GM12891 (cell line): ENCODE results near the gene BRSK2.

Experiments used
- DNase-seq: peaks from one replicate; pipeline ENCODE4 v3.0.0; 2011; ENCODE audit warnings: low spot score; ENCODE audit not compliant: insufficient read length
- FAIRE-seq: peaks from 2 replicates; lab custom pipeline; 2011; peaks lifted over from hg19 to GRCh38; lab: Jason Lieb, UNC
- PAX5 ChIP-seq: IDR thresholded peaks from 2 replicates; pipeline ENCODE4 v1.6.1; 2011; ENCODE audit warnings: low read length, moderate library complexity, mild to moderate bottlenecking; ENCODE audit not compliant: insufficient read depth, severe bottlenecking
- POLR2A ChIP-seq: IDR thresholded peaks from 2 replicates; pipeline ENCODE4 v1.6.1; 2011; ENCODE audit warnings: low read depth, low read length, control low read depth
- POLR2AphosphoS5 ChIP-seq: IDR thresholded peaks from 2 replicates; pipeline ENCODE4 v1.6.1; 2011; ENCODE audit warnings: low read depth, low read length, control low read depth
- POU2F2 ChIP-seq: IDR thresholded peaks from 2 replicates; pipeline ENCODE4 v1.6.1; 2011; ENCODE audit warnings: low read depth, mild to moderate bottlenecking, control low read depth, low read length, moderate library complexity
- SPI1 ChIP-seq: IDR thresholded peaks from 2 replicates; pipeline ENCODE4 v1.6.1; 2011; ENCODE audit warnings: low read depth, low read length, control low read depth
- TAF1 ChIP-seq: IDR thresholded peaks from 2 replicates; pipeline ENCODE4 v1.6.1; 2011; ENCODE audit warnings: low read depth, low read length, control low read depth

Gene BRSK2

DNA sequence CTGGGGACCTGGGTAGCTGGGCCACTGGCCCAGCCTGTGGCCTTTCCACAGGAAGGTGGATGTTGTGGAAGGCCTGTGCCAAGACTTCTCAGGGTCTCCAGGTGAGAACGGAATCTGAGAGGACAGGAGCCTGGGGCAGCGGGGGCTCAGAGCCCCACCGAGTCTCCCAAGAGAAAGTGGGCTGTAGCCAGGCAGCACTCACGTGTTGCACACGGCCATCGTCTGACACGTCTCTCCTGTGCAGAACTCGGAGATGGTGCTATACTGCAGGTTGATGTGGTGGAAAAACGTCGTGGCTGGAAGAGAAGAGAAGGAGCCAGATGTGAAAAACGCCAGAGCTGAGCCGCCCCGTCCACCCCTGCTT lies 90.4 kb downstream of the BRSK2 start:
- no peak for FAIRE-seq
- DNase-seq: no peak
- TF ChIP-seq PAX5 (no peak), POLR2AphosphoS5 (no peak), SPI1 (no peak), POU2F2 (no peak), TAF1 (no peak), POLR2A (no peak)

DNA sequence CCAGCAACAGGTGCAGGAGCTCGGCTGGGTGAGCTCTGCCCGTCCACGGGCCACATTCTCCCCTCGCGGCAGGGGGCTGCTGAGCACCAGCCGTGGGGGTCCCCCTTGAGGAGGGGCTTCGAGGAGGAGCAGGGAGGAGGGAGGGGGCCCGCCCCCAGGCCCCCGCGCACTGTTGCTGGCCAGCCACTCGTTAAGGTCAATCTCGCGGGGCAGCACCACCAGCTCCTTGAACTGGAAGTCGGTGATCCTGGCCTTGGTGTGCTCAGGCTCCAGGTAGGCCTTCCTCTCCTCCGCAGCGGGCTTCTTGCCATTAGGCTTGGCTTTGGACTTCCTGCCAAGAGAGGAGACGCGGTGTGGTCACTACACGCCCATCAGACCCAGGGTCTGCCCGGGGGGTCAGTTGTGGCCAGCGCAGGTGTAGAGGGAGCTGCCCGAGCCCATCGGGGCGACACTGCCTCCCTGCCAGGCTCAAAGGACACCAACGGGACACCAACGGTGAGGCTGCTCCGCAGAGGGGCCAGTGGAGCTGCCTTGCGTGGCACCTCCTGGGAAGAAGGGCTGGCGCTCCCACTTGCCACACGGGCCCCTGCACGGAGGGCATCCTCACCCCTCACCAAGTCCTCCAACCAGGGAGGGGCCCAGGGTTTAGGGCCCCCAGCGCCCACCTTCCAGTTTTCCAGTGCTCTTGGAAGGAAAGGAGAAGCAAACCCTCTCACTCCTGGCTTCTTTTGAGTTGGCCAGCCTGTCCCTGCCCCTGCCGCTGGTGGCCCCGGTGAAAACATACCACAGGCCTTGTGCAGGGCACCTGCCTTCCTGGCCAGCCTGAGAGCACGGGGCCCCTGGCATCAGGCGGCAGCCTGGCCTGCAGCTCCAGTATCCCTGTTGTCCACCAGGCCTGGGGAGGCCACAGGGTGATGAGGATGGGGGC lies 91.1 kb downstream of the BRSK2 start:
- FAIRE-seq (no peak), DNase-seq (no peak)
- no peak for TF ChIP-seq POU2F2
- no peak for TF ChIP-seq TAF1
- TF ChIP-seq SPI1: no peak
- no peak for TF ChIP-seq POLR2A
- no peak for TF ChIP-seq PAX5
- TF ChIP-seq POLR2AphosphoS5: no peak

DNA sequence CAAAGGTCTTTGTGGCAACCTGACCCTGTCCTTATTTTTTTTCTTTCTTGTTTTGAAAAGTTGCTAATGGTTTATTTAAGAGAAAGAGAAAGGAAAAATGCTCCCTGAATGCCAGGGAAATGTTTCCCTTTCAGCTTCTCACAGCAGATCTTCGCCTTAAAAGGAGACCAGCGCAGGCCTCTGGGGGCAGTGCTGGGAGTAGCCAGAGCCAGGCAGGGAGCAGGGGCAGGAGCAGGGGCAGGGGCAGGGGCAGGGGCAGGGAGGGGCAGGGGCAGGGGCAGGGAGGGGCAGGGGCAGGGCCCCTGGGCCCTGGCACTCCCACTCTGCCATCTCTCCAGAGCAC lies 91.7 kb downstream of the BRSK2 start:
- no peak for DNase-seq
- FAIRE-seq: no peak
- TF ChIP-seq POLR2AphosphoS5: no peak
- no peak for TF ChIP-seq PAX5
- TF ChIP-seq POU2F2: no peak
- TF ChIP-seq SPI1: no peak
- TF ChIP-seq POLR2A: no peak
- TF ChIP-seq TAF1: no peak

DNA sequence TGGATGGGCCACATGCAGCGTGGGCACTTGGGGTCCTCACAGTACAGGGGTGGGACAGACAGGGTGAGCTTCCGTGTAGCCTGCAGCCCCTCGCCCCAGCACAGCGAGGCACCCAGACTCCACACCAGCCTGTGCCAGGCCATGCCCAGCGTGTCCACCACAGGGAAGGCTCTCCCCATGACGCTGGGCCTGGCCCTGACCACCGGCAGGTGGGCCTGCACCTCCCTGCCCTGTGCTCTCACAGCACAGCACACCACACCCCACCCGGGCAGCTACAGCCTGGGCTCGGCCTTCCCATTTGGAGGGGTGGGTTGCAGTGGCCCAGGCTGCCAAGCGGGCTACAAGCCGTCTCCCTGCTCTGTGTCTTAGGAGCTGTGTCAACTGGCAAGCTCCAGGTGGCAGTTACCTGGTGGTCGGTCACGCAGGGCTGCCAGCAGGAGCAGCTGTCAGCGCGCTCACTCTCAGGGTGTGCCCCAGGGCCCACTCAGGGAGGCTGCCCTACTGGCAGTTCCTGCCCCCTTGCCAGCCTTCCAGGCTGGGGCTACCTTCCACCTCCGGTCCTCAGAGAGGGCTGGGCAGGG lies 92.2 kb downstream of the BRSK2 start:
- DNase-seq (no peak), FAIRE-seq (no peak)
- TF ChIP-seq POU2F2 (no peak), TAF1 (no peak)

DNA sequence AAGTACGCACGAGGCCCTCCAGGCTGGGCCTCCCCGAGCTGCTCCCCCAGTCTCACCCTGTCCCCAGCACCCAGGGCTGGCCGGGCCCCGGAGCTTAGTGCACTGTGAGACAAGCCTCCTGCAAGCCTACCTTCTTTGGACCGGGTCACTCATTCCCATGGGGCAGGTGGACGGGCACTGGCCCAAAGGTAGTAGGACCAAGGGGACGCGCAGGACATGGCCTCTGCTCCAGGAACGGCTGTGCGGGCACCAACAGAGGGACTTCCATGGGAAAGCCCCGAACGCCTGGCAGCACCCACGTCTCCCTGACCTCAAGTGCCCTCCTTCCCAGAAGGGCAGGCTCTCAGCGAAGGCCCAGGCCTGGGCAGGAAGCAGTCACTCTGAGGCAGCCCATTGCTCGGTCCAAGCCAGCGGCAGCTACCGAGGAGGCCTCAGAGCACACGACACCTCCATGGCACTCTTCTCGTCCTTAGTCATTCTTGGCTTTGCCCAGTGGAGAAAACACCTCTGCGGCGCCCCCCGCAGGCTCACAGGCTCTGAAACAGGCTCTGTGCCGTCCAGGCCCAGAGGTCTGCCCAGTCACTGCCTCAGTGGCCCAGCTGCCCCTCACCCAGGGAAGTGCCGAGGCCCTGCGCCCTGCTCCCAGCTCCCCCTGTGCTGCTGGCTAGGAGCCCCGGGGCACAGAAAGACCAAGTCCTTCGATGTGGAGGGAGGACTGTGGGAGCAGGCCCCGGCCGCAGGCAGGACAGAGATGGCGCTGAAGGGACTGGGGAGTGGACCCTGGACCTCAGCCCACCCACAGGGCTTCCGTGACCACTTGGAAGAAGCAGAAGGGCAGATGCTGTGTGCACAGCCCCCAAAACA lies 93.1 kb downstream of the BRSK2 start:
- TF ChIP-seq PAX5 (no peak), POLR2AphosphoS5 (no peak), POLR2A (no peak), TAF1 (no peak), POU2F2 (no peak), SPI1 (no peak)
- DNase-seq (no peak), FAIRE-seq (no peak)

DNA sequence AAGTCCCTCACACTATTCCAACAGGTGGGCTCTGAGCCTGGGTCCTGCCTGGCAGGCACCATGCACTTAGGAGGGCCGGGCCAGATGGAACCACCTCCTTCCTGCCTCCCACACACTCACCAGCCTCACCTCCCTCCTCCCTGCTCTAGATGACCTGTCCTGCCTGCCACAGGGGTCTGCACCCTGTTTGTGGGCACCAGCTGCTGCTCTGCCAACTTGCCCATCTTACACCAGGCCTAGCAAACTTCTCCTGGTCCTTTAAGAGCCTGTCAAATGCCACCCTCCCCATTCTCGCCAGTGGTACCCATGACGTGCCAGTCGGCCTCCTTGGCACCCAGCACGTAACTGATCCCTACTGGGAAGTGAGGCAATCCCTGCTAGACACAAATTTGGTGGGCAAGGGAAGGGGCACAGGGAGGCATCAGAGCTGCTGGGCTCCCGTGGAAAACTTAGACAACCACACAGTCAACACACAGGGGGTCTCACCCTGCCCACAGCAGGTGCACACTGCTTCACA lies 93.8 kb downstream of the BRSK2 start:
- TF ChIP-seq POLR2AphosphoS5: no peak
- TF ChIP-seq TAF1: no peak
- TF ChIP-seq POU2F2: no peak
- no peak for TF ChIP-seq PAX5
- TF ChIP-seq POLR2A: no peak
- TF ChIP-seq SPI1: no peak
- FAIRE-seq (no peak), DNase-seq (no peak)

DNA sequence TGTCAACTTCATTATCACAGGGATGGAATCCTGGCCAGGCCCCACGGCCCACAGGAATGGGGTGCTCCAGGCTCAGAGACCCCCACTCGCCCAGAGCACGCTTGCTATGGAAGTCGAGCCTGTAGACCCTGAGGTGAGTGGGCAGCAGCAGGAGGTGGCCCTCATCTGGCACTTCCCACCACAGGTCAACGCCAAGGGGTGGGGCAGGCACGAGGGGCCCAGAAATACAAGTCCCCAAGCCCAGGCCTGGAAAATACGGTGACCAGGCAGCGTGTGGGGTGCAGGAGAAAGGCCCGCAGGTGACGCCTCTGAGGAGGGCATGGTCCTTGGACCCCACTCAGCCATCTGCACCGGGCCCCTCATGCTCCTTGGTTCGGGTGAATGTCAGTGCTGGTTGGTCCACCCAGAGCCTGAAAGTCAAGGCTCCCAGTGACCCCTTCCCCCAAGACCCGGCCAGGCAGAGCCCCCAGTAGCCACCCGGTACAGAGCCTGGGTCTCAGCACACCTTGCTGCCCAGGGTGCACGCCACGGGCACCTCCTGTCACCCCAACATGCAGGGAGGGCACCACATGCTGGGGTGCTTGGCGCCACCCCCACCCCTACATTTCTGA lies 94.4 kb downstream of the BRSK2 start:
- FAIRE-seq (no peak), DNase-seq (no peak)
- TF ChIP-seq POLR2A (no peak), SPI1 (no peak), POLR2AphosphoS5 (no peak), TAF1 (no peak), POU2F2 (no peak), PAX5 (no peak)

DNA sequence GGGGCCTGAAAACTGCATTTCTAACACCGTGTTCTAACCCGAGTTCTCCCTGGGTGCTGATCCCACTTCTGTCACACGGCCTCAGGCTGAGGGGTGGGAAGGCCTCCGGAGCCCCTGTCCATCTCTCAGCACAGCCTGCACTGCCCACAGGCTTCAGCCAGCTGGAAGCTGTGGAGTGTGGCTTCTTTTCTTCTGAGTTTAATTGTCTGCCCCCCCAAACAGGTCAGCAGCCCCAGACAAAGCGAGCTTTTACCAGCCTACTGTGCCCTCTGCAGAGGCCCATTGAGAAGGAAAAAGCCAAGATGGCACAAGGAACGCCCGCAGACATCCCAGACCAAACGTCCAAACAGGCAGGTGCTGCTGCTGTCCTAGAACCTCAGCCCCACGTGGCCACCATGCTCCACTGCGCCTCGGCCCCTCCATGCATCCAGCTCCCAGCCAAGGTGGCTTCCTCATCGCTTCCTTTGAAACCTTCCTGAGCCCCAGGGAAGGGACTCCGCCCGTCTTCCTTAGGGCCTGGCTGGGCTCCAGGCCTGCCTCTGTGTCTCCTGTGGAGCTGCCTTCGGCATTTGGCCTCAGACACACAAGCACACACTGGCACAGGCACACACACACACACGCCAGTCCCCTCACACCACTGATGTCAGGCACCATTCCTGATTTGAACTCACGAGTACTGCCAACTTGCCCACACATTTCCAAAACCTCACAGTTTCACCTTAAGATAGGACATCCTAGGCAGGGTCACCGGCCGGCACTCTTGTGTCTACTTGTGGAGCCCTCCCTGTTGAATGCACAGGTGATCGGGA lies 95.2 kb downstream of the BRSK2 start:
- FAIRE-seq: no peak
- no peak for TF ChIP-seq PAX5
- no peak for TF ChIP-seq SPI1
- TF ChIP-seq TAF1: no peak
- TF ChIP-seq POLR2AphosphoS5: no peak
- TF ChIP-seq POLR2A: no peak
- TF ChIP-seq POU2F2: no peak
- no peak for DNase-seq
